Effector memory CD4-positive, alpha-beta T cell (primary cell): ENCODE measurements around the gene ZNF277.

Experiments used
- DNase-seq, 3 donors: peaks; one replicate each; pipeline ENCODE4 v3.0.0-alpha.2; 2020
- H3K27ac ChIP-seq: 2 replicates; pipeline ENCODE4 v1.7.0; 2013; ENCODE audit warnings: mild to moderate bottlenecking, low read length, moderate library complexity; ENCODE audit not compliant: insufficient read depth, poor library complexity, severe bottlenecking
- H3K27me3 ChIP-seq: replicated peaks from 2 replicates; pipeline ENCODE4 v1.7.0; 2013; ENCODE audit warnings: mild to moderate bottlenecking, low read length; ENCODE audit not compliant: insufficient read depth, control insufficient read depth, poor library complexity, severe bottlenecking
- H3K36me3 ChIP-seq: 2 replicates; pipeline ENCODE4 v1.7.0; 2013; ENCODE audit warnings: mild to moderate bottlenecking, low read length, moderate library complexity; ENCODE audit not compliant: control insufficient read depth, insufficient read depth
- H3K4me1 ChIP-seq: 2 replicates; pipeline ENCODE4 v1.7.0; 2013; ENCODE audit warnings: low read length, mild to moderate bottlenecking; ENCODE audit not compliant: control insufficient read depth, insufficient read depth, poor library complexity, severe bottlenecking
- H3K4me3 ChIP-seq: 2 replicates; pipeline ENCODE4 v1.7.0; 2013; ENCODE audit warnings: low read length, low read depth, mild to moderate bottlenecking; ENCODE audit not compliant: insufficient read depth, poor library complexity, severe bottlenecking
- H3K9me3 ChIP-seq: 2 replicates; pipeline ENCODE4 v1.7.0; 2013; ENCODE audit warnings: mild to moderate bottlenecking, low read length, moderate library complexity; ENCODE audit not compliant: control insufficient read depth
- total RNA-seq, 3 donors: gene quantifications; one replicate each; lab custom pipeline; 2026; lab: John Stamatoyannopoulos, UW

ZNF277 gene, protein sequence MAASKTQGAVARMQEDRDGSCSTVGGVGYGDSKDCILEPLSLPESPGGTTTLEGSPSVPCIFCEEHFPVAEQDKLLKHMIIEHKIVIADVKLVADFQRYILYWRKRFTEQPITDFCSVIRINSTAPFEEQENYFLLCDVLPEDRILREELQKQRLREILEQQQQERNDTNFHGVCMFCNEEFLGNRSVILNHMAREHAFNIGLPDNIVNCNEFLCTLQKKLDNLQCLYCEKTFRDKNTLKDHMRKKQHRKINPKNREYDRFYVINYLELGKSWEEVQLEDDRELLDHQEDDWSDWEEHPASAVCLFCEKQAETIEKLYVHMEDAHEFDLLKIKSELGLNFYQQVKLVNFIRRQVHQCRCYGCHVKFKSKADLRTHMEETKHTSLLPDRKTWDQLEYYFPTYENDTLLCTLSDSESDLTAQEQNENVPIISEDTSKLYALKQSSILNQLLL
- 29.1 to 44.8 (median 34.7) reads per million in 3 donors for total RNA-seq

DNA sequence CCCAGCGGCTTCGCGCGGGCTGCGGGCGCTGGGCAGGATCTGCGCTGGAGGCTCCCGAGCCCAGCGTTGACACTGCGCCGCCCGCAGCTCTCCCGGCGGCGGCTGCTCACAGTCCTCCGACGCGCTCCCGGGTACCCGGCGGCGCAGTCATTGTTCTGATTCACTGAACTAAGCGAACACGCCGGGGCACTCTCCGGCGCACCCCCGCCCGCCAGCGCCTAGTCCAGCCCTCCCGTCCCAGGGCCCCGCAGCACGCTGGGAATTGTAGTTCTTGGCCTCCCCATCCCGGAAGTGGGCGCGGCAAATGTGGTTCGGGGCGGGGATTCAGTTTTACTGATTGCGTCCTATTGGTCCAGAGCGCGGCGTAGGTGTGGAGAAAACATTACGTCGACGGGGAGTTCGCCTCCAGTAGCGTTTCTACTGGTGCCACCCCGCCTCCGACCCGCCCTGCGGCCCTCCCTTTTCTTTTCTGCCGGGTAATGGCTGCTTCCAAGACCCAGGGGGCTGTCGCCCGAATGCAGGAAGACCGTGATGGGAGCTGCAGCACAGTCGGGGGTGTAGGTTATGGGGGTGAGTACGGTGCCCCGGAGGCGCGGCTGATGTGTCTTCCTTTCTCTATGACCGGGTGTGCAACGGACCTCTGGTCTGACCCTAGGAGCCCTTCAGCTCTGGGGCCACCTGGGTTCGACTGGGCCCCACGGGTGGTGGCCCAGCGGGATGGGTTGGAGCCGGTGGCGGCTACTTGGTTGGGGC is at the start of gene ZNF277, which contains the start of gene DOCK4:
TSS of gene ZNF277 (plus strand) at position 458 of the 753 bp plus-strand sequence. CDS start at position 480, 22 bp downstream.
TSS of gene DOCK4 (minus strand) at position 162 of the 753 bp plus-strand sequence. CDS start 261 bp downstream, outside the sequence.
- Histone ChIP-seq H3K36me3 (no peaks in the 10 kb centered on the region), H3K4me1 (peaks cover 17% of the 10 kb centered on the region), H3K27me3 (peaks cover 9% of the 10 kb centered on the region), H3K9me3 (no peaks in the 10 kb centered on the region), H3K27ac (peak within 1 kb of the TSS; percentile 66), H3K4me3 (peak within 1 kb of the TSS; percentile 90)
- DNase-seq = peak; percentile 99

DNA sequence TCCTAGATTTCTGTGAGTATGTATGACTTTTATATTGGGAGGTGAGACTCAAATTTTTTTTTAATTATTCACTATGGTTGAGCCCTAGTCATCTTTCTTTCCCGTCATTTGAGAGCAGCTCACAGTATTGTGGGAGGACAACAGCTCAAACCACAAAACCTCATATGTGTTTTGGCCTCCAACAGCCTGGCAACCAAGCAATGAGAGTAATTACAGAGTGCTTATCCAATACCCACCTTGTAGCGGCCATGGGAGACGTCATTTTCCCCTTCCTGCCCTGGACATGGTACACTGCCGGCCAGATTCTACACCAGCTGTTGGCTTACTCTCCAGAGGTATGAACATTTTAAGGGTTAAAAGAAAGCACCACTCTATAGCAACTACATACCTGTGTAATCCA is 49.4 kb upstream of the ZNF277 start:
- Histone ChIP-seq H3K27ac (no peak overlapping the region), H3K27me3 (no peaks in the 10 kb centered on the region), H3K36me3 (no peaks in the 10 kb centered on the region), H3K9me3 (no peaks in the 10 kb centered on the region), H3K4me1 (no peaks in the 10 kb centered on the region), H3K4me3 (no peak overlapping the region)
- no peak for DNase-seq

DNA sequence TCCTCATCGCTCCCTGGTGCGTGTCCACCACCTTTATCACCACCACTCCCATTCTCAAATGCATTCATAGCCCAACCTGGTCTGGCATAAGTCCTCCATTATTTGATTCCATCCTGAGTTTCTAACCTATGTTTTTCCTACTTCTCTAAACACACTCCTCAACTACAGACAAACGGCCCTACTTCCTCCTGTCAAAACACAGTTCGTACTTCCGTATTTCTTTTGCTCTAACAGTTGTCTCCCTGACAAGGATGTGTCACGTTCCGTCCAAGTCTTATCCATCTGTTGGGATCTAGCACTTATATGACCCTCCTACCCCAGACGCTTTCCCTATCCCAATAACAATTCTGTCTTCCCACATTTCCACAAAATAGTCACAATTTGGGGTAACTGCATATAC is 47.1 kb upstream of the ZNF277 start:
- H3K4me1 ChIP-seq = no peaks in the 10 kb centered on the region

DNA sequence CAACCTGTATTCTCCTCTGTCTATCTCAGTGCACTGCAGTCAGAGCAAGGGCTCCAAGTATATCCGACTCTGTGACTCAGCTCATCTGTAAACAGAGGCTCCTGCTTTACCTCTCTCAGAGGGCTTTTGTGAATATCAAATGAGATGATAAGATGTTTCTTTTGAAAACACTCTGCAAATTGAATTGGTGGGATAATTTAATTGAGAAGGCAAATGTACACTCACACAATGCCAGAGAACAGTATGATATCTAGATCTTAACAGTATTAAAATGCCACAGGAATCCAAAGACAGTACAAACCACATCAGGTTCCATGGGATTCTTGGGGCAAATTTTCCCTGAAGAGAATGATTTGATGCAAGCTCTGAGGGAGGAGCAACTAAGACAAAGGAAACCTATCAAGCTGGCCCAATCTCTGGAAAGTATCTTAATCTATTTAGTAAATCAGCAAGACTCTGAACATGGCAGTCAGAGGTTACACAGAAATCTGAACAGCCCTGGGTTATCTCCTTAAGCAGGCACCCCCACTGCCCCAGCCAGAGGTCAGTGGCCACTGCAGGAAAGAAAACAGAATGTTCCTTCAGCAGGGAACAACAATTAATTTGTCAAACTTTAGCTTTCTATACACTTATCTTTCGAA is 46.2 kb upstream of the ZNF277 start:
- H3K4me1 ChIP-seq = no peaks in the 10 kb centered on the region
- no peaks in the 10 kb centered on the region for H3K9me3 ChIP-seq
- no peaks in the 10 kb centered on the region for H3K36me3 ChIP-seq
- DNase-seq = no peak
- H3K27me3 ChIP-seq = no peaks in the 10 kb centered on the region
- H3K27ac ChIP-seq = no peak overlapping the region
- H3K4me3 ChIP-seq = no peak overlapping the region

More for the DNA sequence above, 47.1 kb upstream of the ZNF277 start:
- Histone ChIP-seq H3K27ac (no peak overlapping the region), H3K36me3 (no peaks in the 10 kb centered on the region), H3K4me3 (no peak overlapping the region), H3K27me3 (no peaks in the 10 kb centered on the region), H3K9me3 (no peaks in the 10 kb centered on the region)
- DNase-seq = no peak

DNA sequence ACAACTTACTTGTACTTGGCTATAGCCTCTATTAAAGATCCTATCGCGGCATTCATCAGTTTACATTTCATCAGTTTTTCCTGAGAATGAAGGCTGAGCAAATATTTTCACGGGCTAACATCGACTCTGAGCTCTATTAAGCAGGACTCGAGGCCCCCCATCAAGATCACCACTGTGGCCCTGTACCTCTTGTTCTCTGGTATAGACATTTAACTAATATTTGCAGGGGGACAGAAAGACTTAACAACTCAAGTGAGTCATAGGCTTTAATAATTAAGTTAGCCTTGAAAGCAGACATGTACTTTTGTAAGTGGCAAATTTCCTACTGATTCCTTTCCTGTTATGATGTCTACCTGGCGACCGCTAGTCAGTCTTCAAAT is 45.7 kb upstream of the ZNF277 start:
- Histone ChIP-seq H3K4me3 (no peak overlapping the region), H3K9me3 (no peaks in the 10 kb centered on the region), H3K27me3 (no peaks in the 10 kb centered on the region), H3K27ac (no peak overlapping the region), H3K36me3 (no peaks in the 10 kb centered on the region), H3K4me1 (no peaks in the 10 kb centered on the region)
- no peak for DNase-seq

DNA sequence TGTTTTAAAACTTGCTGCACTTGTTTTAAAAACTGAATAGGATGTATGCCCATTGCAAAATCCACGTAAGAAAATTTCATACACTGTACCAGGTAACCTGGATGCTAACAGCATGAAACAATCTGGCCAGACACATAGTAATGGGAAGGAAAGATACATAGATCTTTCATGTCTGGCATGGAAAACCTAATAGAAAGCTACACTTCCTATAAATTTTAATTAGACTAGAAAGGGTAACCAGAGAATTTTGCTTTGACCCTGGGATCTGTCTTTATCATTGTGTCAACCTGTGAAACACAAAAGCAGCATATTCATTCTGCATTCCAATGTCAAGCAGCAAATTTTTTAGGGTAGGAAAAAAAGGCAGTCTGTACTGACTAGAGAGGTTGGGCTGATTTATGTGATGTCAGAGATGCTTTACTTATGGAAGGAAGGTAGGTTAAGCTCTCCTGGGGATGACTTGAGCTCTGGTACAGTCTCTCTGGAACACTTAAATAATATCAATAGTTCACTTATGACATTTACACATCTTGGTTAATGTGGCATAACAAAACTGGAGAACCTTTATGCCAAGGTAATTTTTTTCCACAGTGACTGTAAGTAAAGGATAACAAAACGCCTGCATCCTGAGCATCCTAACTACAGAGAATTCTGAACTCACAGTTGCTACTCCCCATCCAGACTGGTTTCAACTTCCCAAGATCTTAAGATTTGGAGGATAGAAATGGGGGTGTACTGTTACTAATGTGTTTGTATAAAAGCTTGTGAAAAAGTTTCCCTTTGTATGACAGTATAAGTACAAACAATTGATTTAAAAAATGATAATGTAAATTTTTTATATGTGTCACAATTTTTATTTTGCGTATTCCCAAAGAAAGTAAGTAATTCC is 45.0 kb upstream of the ZNF277 start:
- no peaks in the 10 kb centered on the region for H3K4me1 ChIP-seq
- H3K36me3 ChIP-seq = no peaks in the 10 kb centered on the region
- no peaks in the 10 kb centered on the region for H3K27me3 ChIP-seq
- no peaks in the 10 kb centered on the region for H3K9me3 ChIP-seq
- H3K4me3 ChIP-seq = no peak overlapping the region
- no peak for DNase-seq
- no peak overlapping the region for H3K27ac ChIP-seq

DNA sequence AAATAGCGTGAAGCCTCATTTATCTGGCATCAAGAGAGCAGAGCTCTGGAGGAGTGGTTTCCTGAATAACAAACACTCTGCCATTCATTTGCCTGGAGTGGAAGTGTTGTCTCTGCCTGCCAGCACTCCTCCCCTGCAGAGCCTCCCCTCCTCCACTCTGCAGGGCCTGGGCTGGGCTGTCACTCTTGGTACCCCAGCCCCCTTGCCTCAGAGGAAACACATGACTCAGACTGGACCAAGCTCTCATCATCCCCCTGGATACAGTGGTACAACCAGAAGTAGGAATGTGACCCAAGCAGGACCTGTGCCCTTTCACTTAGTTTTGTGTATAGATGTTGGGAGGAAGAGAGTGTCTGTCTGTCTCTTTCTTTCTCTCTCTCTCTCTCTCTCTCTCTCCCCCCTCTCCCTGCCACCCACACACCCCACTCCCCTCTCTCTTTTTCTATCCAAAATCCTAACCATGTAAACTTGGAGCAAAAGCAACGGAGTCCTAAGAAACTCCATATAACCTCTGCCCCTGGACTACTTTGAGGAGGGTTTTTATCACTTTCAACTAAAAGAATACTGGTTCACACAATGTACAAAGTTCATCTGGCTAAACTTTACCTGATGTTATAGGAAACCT is 44.2 kb upstream of the ZNF277 start:
- no peaks in the 10 kb centered on the region for H3K4me1 ChIP-seq
- no peaks in the 10 kb centered on the region for H3K36me3 ChIP-seq
- H3K27ac ChIP-seq = no peak overlapping the region
- no peak overlapping the region for H3K4me3 ChIP-seq
- DNase-seq = no peak
- H3K27me3 ChIP-seq = no peaks in the 10 kb centered on the region
- no peaks in the 10 kb centered on the region for H3K9me3 ChIP-seq

DNA sequence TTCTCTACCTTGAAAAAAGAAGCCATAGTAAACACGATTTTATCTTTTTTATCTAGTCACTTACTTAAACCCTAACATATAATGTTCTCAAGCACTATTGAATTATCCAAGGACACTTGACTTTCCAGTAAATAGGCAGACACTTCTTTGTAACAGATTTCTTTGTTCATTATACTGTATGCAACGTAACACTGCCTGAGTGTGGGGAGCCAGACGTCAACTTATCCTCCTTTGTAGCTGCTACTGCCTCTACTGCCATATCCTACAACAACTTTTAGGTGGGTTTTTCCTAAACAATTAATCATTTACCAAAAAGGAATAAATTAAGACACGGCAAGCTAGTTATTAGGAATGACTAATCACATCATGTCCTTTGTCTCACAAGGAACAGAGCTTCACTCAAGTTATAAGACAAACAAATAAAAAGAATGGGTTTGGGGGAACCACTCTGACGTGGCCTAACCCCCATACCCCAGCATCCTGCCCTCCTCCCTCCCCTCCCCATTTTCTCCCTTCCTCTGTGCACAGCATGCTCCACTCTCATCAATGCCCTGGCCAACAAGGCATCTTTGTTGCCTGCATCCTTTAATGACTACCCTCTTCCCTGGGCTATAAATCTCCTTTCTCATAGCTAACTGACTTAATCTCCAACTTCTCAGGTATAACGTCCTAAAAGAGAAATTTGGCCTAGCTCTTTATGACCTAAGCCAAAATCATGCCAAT is 43.5 kb upstream of the ZNF277 start:
- no peak for DNase-seq
- H3K36me3 ChIP-seq = no peaks in the 10 kb centered on the region
- no peaks in the 10 kb centered on the region for H3K27me3 ChIP-seq
- no peaks in the 10 kb centered on the region for H3K9me3 ChIP-seq
- no peaks in the 10 kb centered on the region for H3K4me1 ChIP-seq
- no peak overlapping the region for H3K27ac ChIP-seq
- H3K4me3 ChIP-seq = no peak overlapping the region
